ENCODE measurements around the gene MARCHF5. TPM values are rescaled to one million over a fixed set of nuclear protein-coding genes. Genes with fewer than 3 reads are reported as not detected.
A peak's percentile ranks its signal among the peaks of the same experiment; 100 is the strongest.

MARCHF5 gene
- total and polyA plus RNA-seq, 2 of the 8 experiments (the other 6 are each of a cell fraction or from before 2014, with no cell fraction given) = 8.7 to 26.8 TPM

DNA sequence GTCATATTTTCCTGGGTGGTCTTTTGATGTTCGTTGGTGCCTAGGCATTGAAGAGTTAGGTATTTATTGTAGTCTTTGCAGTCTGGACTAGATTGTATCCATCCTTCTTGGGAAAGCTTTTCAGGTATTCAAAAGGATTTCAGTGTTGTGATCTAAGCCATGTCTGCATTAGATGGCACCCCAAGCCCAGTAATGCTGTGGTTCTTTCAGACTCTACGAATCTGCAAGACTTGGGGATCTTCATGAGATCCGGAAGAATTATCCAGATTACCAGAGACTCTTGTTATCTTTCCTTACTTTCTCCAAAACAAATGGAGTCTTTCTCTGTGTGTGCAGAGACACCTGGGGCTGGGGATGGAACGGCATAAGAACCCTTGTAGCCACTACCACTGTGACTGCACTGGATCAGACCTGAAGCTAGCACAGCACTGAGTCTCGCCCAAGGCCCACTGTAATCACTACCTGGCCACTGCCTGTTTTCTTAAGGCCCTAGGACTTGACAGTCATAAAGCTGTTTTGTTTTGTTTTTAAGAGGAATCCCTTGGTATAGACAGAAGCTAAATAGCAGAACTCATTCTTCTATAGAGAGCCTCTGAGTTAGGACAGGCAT lies 75.5 kb downstream of the MARCHF5 start:
- no peak overlapping the region for H3K56ac ChIP-seq (replicated peaks; ENCODE audit: insufficient read length, low read depth, low read length)
- CTCF ChIA-PET (ENCODE audit: partially characterized antibody) = interaction anchor here (0.9 kb wide), 1 partner anchor 269 kb away, joined by 3 read pairs; no protein-coding TSS in a partner anchor
- 91% methylated on average over 5 of the region's 5 CpGs; no CpG with 5 or more reads in 1 of the 2 experiments for WGBS, 2 experiments (ENCODE audit: extremely low coverage in 1 of 2, insufficient coverage in 1 of 2, insufficient read length in 1 of 2, insufficient replicate concordance in 2 of 2, low coverage in 1 of 2, low lambda C conversion rate in 2 of 2, missing lambda C conversion rate in 1 of 2)

More for the DNA sequence above, 75.5 kb downstream of the MARCHF5 start:
- no peak for FAIRE-seq
- Histone ChIP-seq H3K4me1 (replicated peaks in 1 of 4; ENCODE audit: control insufficient read depth in 3 of 4, insufficient read depth in 4 of 4, low read length in 3 of 4) (no peaks in the 10 kb centered on the region), H3K36me3 (ENCODE audit: control insufficient read depth in 2 of 4, insufficient read depth in 4 of 4, low read length in 3 of 4) (no peaks in the 10 kb centered on the region), H3K23me2 (ENCODE audit: low read depth, low read length) (no peaks in the 10 kb centered on the region), H3K4me3 (ENCODE audit: extremely low read depth in 1 of 4, insufficient read depth in 2 of 4, low read depth in 3 of 4, low read length in 4 of 4) (no peak overlapping the region), H3K9me3 (ENCODE audit: insufficient read depth in 2 of 2, low read depth in 1 of 2, low read length in 1 of 2) (no peaks in the 10 kb centered on the region), H4K5ac (ENCODE audit: insufficient read length, low read depth, low read length) (no peak overlapping the region), H2BK120ac (replicated peaks; ENCODE audit: low read depth, low read length) (no peak overlapping the region), H3K4ac (replicated peaks; ENCODE audit: insufficient read length, low read depth, low read length) (no peak overlapping the region), H2AFZ (ENCODE audit: low read length) (peak overlapping the region; percentile 26; the same call in 1 of the 2 replicates), H3K79me1 (ENCODE audit: low read depth, low read length) (no peaks in the 10 kb centered on the region), H3K4me2 (ENCODE audit: insufficient read depth in 1 of 2, low read depth in 2 of 2, low read length in 2 of 2) (no peak overlapping the region), H3K79me2 (ENCODE audit: control insufficient read depth in 1 of 2, insufficient read depth in 2 of 2, low read length in 2 of 2) (no peaks in the 10 kb centered on the region), H4K20me1 (replicated peaks in 1 of 2; ENCODE audit: control insufficient read depth in 1 of 2, insufficient read depth in 2 of 2, low read length in 2 of 2) (no peaks in the 10 kb centered on the region), H3K27ac (ENCODE audit: low read depth, low read length) (no peak overlapping the region), H2BK20ac (ENCODE audit: low read length) (no peak overlapping the region), H4K91ac (replicated peaks; ENCODE audit: insufficient read length, low read length) (no peak overlapping the region), H2BK15ac (ENCODE audit: low read length) (no peak overlapping the region), H2BK12ac (ENCODE audit: low read depth, low read length) (no peak overlapping the region), H3K27me3 (replicated peaks in 1 of 4; ENCODE audit: control insufficient read depth in 3 of 4, extremely low read depth in 1 of 4, insufficient read depth in 3 of 4, low read length in 3 of 4) (no peaks in the 10 kb centered on the region), H2AK5ac (ENCODE audit: low read depth, low read length) (no peak overlapping the region), H2BK5ac (ENCODE audit: low read depth, low read length) (no peak overlapping the region), H3K9ac (replicated peaks in 1 of 4; ENCODE audit: extremely low read depth in 1 of 4, low read depth in 3 of 4, low read length in 3 of 4) (no peak overlapping the region; a peak in 1 of 7 replicates), H4K8ac (ENCODE audit: extremely low read depth, insufficient read depth, low read length) (no peak overlapping the region), H3K18ac (ENCODE audit: extremely low read depth, low read length) (no peak overlapping the region), H3K14ac (ENCODE audit: insufficient read length) (no peak overlapping the region), H3K23ac (ENCODE audit: insufficient read length) (no peak overlapping the region)
- TF ChIP-seq RAD21 (IDR thresholded peaks at IDR 0.05 in 1 of 2, conservative IDR thresholded peaks at IDR 0.05 in 1 of 2; ENCODE audit: low read depth in 2 of 2, low read length in 2 of 2) (peak; percentile 30 to 50; a peak in 3 of 4 replicates), RFX5 (IDR thresholded peaks at IDR 0.05; ENCODE audit: borderline replicate concordance, low read depth, low read length) (no peak)
- POLR2A ChIA-PET (ENCODE audit: partially characterized antibody) = interaction anchor here (0.6 to 1.6 kb wide), 3 partner anchors 14 to 18 kb away, joined by 3 to 4 read pairs (median 3); no protein-coding TSS in a partner anchor
- DNase-seq (ENCODE audit: low read depth in 1 of 2, low spot score in 2 of 2) = no peak

Data from H1 (cell line).